ENCODE results near the gene SGSM1. TPM values are rescaled to one million over a fixed set of nuclear protein-coding genes. Genes with fewer than 3 reads are reported as not detected.

Gene SGSM1
- total RNA-seq, 1 experiment from 2014 or later = 0.29 TPM

GRCh38 chr22:24938741-24939341 is 132.8 kb downstream of the SGSM1 start:
- peak overlapping the region; percentile 67; the same call in 1 of the 2 replicates for H3K4me2 ChIP-seq (ENCODE audit: low read length)

GRCh38 chr22:24942301-24942700 is 136.3 kb downstream of the SGSM1 start:
- Histone ChIP-seq H3K27ac (ENCODE audit: low read length) (no peak overlapping the region), H3K9ac (ENCODE audit: low read length) (no peak overlapping the region), H3K9me3 (ENCODE audit: low read length) (no peaks in the 10 kb centered on the region), H3K4me1 (ENCODE audit: insufficient read depth, low read length) (peaks cover 5% of the 10 kb centered on the region; the same call in 1 of the 2 replicates), H3K79me2 (ENCODE audit: low read length) (no peaks in the 10 kb centered on the region), H3K4me2 (ENCODE audit: low read length) (no peak overlapping the region), H3K4me3 (ENCODE audit: low read length) (no peak overlapping the region), H3F3A (ENCODE audit: low read length, unreplicated experiment) (no peaks in the 10 kb centered on the region), H3K9me2 (replicated peaks; ENCODE audit: low read length) (no peaks in the 10 kb centered on the region), H3K36me3 (ENCODE audit: low read depth, low read length) (no peaks in the 10 kb centered on the region), H2AFZ (ENCODE audit: low read length) (no peak overlapping the region), H4K20me1 (ENCODE audit: low read length) (no peaks in the 10 kb centered on the region), H3K27me3 (ENCODE audit: low read length) (no peaks in the 10 kb centered on the region)
- CTCF ChIA-PET = no interaction called here
- POLR2A ChIA-PET (ENCODE audit: unreplicated experiment) = no interaction called here
- intact Hi-C loops (cut with micrococcal nuclease) = no loop called here
- no TSS peak for BruUV-seq (replicated peaks)
- no peak for TF ChIP-seq CTCF (conservative IDR thresholded peaks at IDR 0.05; ENCODE audit: low read depth, low read length)
- no peak for TF ChIP-seq EZH2 (IDR thresholded peaks at IDR 0.05; ENCODE audit: low read length, unreplicated experiment)
- no peak for TF ChIP-seq EZH2phosphoT487 (IDR thresholded peaks at IDR 0.05; ENCODE audit: borderline replicate concordance, low read length)
- DNase-seq (no peak), ATAC-seq (no peak)

More at GRCh38 chr22:24938741-24939341, 132.8 kb downstream of the SGSM1 start:
- no peak for TF ChIP-seq EZH2phosphoT487 (IDR thresholded peaks at IDR 0.05; ENCODE audit: borderline replicate concordance, low read length)
- peak; percentile 74 for TF ChIP-seq CTCF (conservative IDR thresholded peaks at IDR 0.05; ENCODE audit: low read depth, low read length)
- H3K9ac ChIP-seq (ENCODE audit: low read length) = no peak overlapping the region
- no peaks in the 10 kb centered on the region for H3K36me3 ChIP-seq (ENCODE audit: low read depth, low read length)
- H3K27ac ChIP-seq (ENCODE audit: low read length) = no peak overlapping the region
- DNase-seq (peak; percentile 72), ATAC-seq (peak; percentile 58)
- no peaks in the 10 kb centered on the region for H3K9me2 ChIP-seq (replicated peaks; ENCODE audit: low read length)
- no peaks in the 10 kb centered on the region for H3K79me2 ChIP-seq (ENCODE audit: low read length)
- intact Hi-C loops (cut with micrococcal nuclease) = loop anchor here (1.0 to 5.0 kb wide), 2 partner anchors 118 to 172 kb away; no protein-coding TSS in a partner anchor
- ChIA-PET CTCF (interaction anchor here (0.5 to 0.6 kb wide), 2 partner anchors 54 to 1868 kb away, joined by 6 to 10 read pairs; partner anchors contain the start of gene GNAZ), POLR2A (ENCODE audit: unreplicated experiment) (interaction anchor here (0.6 kb wide), 1 partner anchor 114 kb away, joined by 4 read pairs; no protein-coding TSS in a partner anchor)
- peak overlapping the region; percentile 65 for H2AFZ ChIP-seq (ENCODE audit: low read length)
- BruUV-seq (replicated peaks) = no TSS peak
- H4K20me1 ChIP-seq (ENCODE audit: low read length) = no peaks in the 10 kb centered on the region
- no peaks in the 10 kb centered on the region for H3K27me3 ChIP-seq (ENCODE audit: low read length)
- no peaks in the 10 kb centered on the region for H3K9me3 ChIP-seq (ENCODE audit: low read length)
- H3K4me1 ChIP-seq (ENCODE audit: insufficient read depth, low read length) = peaks cover 5% of the 10 kb centered on the region; the same call in 1 of the 2 replicates
- H3F3A ChIP-seq (ENCODE audit: low read length, unreplicated experiment) = no peaks in the 10 kb centered on the region
- H3K4me3 ChIP-seq (ENCODE audit: low read length) = no peak overlapping the region

GRCh38 chr22:24944217-24944937 is 138.4 kb downstream of the SGSM1 start:
- Histone ChIP-seq H3K27ac (ENCODE audit: low read length) (no peak overlapping the region), H3K9me2 (replicated peaks; ENCODE audit: low read length) (no peaks in the 10 kb centered on the region), H3K9ac (ENCODE audit: low read length) (no peak overlapping the region), H3F3A (ENCODE audit: low read length, unreplicated experiment) (no peaks in the 10 kb centered on the region), H3K4me1 (ENCODE audit: insufficient read depth, low read length) (no peaks in the 10 kb centered on the region), H3K36me3 (ENCODE audit: low read depth, low read length) (no peaks in the 10 kb centered on the region), H3K4me3 (ENCODE audit: low read length) (no peak overlapping the region), H3K79me2 (ENCODE audit: low read length) (no peaks in the 10 kb centered on the region), H2AFZ (ENCODE audit: low read length) (no peak overlapping the region), H3K27me3 (ENCODE audit: low read length) (no peaks in the 10 kb centered on the region), H3K4me2 (ENCODE audit: low read length) (no peak overlapping the region), H3K9me3 (ENCODE audit: low read length) (no peaks in the 10 kb centered on the region), H4K20me1 (ENCODE audit: low read length) (no peaks in the 10 kb centered on the region)
- intact Hi-C loops (cut with micrococcal nuclease) = no loop called here
- CTCF ChIA-PET = no interaction called here
- ATAC-seq (no peak), DNase-seq (no peak)
- BruUV-seq (replicated peaks) = no TSS peak
- TF ChIP-seq EZH2 (IDR thresholded peaks at IDR 0.05; ENCODE audit: low read length, unreplicated experiment) = no peak
- no peak for TF ChIP-seq CTCF (conservative IDR thresholded peaks at IDR 0.05; ENCODE audit: low read depth, low read length)
- no peak for TF ChIP-seq EZH2phosphoT487 (IDR thresholded peaks at IDR 0.05; ENCODE audit: borderline replicate concordance, low read length)
- POLR2A ChIA-PET (ENCODE audit: unreplicated experiment) = no interaction called here
